ENCODE results near the gene RABL6. TPM values are rescaled to one million over a fixed set of nuclear protein-coding genes. Genes with fewer than 3 reads are reported as not detected.

RABL6 gene
- total RNA-seq, 1 donor from 2014 or later: 52.6 TPM

- ATAC-seq: peak; percentile 82
Observed at GRCh38 chr9:136849038-136849959, 41.6 kb downstream of the RABL6 start, which contains the start of gene PHPT1. PHPT1 (plus strand) TSS chr9:136849409; CDS start chr9:136849431, 22 bp downstream.

GRCh38 chr9:136849960-136850865 is 42.5 kb downstream of the RABL6 start:
- ATAC-seq: no peak

GRCh38 chr9:136850866-136851775 is 43.4 kb downstream of the RABL6 start:
- ATAC-seq: no peak

GRCh38 chr9:136851941-136852663 is 44.4 kb downstream of the RABL6 start, which contains the start of gene MAMDC4:
MAMDC4 (plus strand) TSS chr9:136852346; CDS start chr9:136852417, 71 bp downstream.
- ATAC-seq: no peak

- no peak for ATAC-seq
Observed at GRCh38 chr9:136852664-136853595, 45.2 kb downstream of the RABL6 start.

GRCh38 chr9:136853596-136854112 is 45.9 kb downstream of the RABL6 start:
- no peak for ATAC-seq

GRCh38 chr9:136854113-136854841 is 46.5 kb downstream of the RABL6 start:
- no peak for ATAC-seq

GRCh38 chr9:136854842-136855460 is 47.2 kb downstream of the RABL6 start:
- ATAC-seq: no peak

GRCh38 chr9:136855461-136856078 is 47.8 kb downstream of the RABL6 start:
- ATAC-seq: no peak

GRCh38 chr9:136856079-136856476 is 48.3 kb downstream of the RABL6 start:
- ATAC-seq: no peak

GRCh38 chr9:136856541-136857141 is 48.9 kb downstream of the RABL6 start:
- no peak for ATAC-seq

- no peak for ATAC-seq
Observed at GRCh38 chr9:136857166-136857565, 49.4 kb downstream of the RABL6 start.

GRCh38 chr9:136857581-136858412 is 50.0 kb downstream of the RABL6 start:
- peak; percentile 45 for ATAC-seq

GRCh38 chr9:136858452-136858843 is 50.7 kb downstream of the RABL6 start:
- ATAC-seq: peak; percentile 1

- peak; percentile 26 for ATAC-seq
Observed at GRCh38 chr9:136858844-136859757, 51.4 kb downstream of the RABL6 start.

GRCh38 chr9:136860529-136860928 is 52.8 kb downstream of the RABL6 start:
- no peak for ATAC-seq

Measured in esophagus mucosa (tissue), 1 donor.